Measurements from ENCODE around the gene GP9.

Gene GP9

DNA sequence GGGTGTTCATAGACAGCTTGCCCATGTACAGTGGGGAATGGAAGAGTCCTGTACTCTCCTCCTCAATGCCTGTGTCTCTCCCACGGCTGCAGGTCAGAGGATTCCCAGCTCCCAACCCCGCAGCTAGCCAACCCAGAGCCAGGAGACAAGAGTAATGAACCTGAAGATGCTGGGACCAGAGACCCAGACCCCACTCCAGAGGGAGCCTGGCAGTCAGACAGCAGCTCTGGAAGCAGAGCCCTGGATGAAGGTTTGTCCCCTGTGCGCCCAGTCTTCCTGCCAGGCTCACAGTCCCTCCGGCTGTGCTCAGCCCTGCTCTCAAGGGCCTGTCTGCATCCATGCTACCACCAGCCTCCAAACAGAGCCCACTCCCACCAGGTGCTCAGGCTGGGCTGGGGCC is 30.0 kb upstream of the GP9 start:
- DNase-seq = no peak

DNA sequence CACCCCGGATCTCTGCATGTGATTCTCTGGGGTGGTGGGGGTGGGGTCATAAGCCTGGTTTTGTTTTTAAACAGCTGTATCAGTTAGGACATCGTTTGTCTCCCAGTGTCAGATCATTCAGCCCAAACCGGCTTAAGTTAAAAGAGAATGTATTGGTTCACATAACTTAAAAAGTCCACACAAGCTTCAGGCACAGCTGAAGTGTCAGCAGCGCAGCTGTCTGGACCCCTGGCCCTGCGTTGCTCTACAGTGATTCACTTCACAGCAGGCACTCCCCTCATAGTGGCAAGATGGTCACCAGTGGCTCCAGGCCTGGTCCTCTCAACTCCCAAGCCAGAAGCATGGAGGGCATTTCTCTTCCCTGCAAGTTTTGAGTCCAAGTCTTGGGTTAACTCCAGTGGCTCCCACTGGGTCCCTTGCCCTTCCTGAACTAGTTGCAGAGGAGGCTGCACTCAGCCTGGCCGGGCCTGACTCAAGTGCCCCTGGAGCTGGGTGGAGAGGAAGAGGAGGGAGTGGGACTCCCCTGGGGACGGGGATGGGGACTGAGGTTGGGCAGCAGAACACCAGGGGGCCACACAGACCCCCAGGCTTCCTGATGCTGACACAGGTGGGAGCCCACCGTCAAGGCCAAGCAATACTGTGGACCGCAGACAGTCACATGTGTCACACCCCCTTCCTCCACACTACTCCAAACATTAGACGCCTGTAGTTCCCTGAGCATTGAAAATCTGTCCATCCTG is 28.9 kb upstream of the GP9 start:
- DNase-seq = no peak

DNA sequence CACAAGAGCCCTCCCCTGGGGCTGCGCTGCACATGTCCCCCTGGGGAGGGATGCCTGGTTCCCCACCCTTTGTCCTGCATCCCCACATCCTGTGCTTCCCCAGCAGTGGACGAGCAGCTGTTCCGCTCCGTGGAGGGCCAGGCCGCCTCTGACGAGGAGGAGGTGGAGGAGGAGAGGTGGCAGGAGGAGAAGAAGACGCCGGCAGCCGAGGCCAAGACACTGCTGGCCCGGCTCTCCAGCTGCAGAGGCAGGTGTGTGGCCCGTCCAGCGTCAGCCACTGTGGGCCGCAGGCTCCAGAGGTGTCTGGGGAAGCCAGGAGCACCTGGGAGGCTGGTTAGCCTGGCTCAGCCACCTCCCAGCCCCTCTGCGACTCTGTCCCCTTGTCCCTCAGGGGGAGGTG is 27.9 kb upstream of the GP9 start:
- DNase-seq = no peak

DNA sequence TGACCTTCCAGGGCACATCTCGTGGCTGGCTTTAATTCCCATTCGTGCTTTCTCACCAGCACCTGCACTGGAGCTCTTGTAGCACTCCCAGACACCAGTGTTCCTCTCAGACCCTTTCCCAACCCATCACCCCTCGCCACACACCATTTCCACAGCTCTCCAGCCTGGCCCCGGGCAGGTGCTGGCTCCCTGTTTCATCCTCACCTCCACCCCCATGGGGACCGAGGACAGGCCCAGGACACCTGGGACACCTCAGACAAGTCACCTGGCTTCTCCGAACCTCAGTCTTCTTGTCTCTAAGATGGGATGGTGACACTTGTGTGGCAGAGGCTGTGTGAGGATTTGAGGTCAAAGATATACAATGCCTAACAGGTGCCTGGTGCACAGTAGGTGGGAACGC is 27.4 kb upstream of the GP9 start:
- DNase-seq = no peak

DNA sequence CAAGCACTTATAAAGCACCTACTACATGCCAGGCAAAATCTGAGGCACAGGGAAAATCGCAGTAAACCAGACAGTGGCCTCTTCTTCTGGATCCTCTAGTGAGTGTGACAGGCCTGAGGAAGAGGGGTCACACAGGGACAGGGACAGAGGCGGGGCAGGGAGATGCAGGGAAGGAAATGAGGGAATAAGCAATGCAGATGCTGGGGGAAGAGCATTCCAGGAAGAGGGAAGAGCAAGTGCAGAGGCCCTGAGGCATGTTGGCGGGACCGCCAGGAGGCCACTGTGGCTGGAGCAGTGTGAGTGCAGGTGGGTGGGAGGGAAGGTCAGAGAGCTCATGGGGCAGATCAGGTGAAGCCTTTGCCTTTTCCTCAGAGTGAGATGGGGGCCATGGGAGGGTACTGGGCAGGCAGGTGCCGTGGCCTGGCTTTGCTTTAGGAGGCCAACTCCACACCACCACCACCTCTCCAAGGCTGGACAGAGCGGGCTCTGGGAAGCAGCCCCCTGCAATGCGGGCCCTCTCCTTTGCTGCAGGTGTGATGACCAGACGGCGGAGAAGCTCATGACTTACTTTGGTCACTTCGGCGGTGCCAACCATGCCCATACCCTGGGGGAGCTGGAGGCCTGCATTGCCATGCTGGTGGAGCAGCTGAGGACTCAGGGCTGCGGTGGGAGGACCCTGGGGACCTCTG is 26.8 kb upstream of the GP9 start:
- DNase-seq = no peak

DNA sequence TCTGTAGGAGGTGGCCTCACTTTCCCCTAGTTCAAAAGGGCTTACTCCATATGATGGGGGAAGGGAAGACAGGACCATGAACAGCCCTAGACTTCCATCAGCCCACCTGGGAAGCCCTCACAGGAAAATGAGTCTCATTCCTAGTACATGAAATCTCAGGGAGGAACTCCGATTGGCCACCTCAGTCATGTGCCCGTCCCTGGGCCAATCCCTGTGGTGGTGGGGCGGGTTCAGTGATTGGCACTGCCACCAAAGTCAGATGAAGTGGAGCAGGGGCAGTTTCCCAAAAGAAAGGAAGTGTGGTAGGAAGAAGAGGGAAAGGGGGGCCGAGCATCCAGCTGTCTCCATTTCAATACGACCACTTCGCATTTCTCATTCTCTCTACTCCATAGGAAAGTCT is 25.9 kb upstream of the GP9 start:
- no peak for DNase-seq

DNA sequence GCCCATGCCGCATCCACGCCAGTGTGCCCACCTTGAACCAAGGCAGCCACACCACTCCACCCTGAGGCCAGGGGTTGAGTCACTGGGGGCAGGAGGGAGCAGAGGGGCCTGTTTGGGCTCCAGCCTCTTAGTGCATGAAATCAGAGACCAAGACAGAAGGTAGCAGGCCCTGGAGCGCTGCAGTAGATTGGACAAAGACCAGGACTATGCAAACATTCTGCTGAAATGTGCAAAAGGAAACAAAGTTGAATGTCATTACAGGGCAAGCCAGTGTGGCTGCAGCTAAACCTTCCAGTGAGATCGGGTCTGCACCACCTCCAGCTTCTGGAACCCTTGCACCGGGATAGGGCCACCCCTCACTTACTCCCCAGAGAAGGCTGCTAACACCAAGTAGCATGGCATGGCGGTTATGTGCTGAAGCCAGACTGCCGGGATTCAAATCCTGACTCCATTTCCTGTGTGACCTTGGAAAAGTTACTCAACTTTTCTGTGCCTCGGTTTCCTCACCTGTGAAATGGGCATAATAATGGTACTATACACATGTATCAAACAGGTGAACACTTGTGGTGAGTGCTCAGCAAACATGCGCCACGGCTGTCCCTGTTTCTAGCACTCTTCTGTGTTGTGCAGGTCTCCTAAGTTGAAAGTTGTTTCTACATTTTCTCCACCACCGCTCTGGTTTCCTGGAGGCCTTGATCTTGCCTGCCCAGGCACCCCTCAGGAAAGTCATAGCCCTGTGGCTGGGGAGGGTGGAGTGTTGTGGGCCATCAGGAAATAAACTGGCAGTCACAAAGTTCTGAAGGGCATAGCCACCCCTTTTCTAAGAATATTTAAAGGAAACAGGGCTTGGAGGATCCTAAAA is 25.0 kb upstream of the GP9 start:
- DNase-seq = no peak

DNA sequence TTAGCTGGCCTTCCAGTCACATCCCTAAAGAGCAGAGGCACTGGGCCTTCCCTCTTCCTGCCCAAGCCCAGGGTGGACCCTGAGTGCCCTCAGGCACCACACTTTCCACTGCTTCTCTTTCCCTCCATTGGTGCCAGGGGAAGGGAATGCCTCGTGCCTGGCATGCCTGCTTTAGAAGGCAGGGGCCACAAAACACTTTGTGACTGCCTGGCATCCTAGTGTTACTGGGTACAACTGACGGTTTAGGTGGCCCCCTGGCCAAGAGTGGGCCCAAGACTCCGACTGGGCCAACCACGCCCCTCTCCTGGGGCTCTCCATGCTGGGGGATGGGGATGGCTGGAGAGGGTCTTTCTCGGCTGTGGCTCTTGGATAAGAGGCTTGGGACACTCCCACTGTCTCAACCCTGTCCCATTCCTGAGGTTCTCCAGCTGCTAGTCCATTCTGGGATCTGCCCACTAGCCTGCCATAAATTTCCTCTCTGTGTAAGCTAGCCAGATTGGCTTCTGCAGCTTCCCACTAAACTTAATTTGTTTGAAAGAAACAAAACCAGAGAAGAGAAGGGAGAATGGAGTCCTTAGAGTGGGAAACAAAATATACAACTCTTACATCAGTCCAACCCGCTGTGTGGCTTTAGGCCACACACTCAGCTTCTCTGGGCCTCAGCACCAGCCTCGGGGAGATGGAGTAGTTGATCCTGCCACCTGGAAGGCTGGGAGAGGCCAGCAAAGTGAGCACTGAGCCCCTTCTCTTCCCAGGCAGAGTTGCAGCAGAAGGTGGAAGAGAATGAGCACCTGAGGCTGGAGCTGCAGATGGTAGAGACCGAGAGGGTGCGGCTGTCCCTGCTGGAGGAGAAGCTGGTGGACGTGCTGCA is 24.1 kb upstream of the GP9 start:
- no peak for DNase-seq

DNA sequence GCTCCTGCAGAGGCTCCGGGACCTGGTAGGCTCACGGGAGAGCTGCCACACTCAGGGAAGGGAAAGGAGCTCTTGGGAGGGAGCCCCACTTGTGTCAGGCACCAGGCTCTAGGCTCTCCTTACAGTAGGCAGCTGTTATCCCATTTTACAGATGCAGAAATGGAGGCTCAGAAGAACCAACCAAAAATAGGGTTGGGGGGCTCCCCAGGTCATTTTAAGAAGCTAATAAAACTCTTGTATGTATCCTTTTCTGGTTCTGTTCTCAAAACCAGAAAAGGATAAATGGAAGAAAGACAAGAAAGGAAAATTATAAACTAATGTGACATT is 23.5 kb upstream of the GP9 start:
- no peak for DNase-seq

DNA sequence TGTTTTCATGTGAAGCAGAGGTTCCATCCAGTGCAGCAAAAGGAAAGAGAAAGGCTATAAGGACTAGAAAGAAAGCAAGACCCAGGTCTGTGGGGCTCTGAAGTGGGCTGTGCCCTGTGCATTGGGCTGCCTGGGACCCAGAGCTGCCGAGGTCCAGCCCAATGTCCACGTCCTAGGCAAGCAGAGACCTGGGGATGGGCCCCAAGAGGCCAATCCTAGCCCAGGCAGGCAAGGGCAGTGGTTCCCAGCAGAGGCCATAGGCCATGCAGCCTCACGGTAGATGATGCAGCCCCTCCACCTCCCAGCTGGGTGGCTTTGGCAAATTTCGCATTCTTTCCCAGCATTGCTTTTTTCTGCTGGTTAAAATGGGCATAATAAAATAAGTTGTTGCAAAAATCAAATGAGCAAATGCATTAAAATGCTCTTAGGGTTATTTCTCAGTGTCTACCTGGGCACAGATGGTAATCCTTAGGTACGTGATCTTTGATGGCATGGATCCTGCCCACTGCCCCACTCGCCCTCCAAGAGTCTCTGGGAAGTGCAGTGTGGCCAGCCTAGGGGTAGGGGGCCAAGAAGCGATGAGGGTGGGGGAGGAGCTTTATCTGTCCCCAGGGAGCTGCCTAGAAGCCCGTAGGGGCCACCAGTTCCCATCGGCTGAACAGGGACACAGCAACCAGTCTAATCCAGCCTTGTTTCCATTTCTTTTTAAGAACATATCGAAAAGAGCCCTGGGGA is 22.3 kb upstream of the GP9 start:
- DNase-seq = no peak

DNA sequence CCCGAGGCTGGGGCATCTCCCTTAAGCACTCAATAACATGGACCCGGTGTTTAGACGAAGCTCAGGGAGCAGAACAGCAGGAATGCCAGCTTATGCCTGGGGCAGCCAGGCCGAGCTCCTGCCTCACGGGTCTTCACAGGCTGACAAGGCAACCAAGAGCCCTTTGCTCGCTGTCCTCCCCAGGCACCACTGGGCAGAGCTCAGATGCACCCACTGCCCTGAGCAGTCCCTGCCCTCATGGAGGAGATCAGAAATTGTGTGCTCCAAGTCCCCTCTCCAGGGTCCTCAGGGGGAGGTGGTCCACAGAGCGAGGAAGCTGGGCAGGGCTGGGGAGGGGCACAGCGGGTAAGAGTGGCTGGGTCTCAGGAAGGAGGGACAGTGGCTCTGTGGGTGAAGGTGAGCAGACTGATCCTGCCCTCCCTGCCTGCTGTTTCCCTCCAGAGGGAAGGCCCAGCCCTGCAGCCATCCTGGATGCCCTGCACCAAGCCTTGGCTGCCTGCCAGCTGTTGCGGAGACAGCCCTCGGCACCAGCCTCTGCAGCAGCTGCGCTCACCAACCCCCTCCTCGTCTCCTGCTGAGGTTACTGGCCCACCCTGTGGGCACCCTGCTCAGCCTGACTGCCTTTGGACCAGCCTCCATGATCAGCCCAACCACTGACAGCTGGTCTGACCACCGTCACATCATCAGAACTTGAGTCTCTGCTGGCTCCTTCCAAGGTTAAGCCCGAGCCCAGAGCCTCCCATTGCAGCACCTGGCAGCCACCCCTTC is 21.1 kb upstream of the GP9 start:
- no peak for DNase-seq

DNA sequence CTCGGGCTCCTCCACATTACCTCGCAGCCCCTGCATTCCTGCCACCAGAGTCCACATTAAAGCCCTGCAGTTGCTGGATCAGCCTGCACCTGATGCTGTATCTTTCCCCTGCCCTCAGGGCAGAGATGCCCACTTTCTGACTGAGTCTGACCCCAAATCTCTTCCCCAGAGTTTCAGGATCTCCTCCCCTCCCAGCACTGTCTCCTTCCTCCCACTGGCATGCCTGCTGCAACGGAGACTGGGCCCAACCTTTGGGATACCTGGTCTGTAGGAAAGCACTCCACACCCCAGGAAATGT is 20.6 kb upstream of the GP9 start:
- DNase-seq = no peak

DNA sequence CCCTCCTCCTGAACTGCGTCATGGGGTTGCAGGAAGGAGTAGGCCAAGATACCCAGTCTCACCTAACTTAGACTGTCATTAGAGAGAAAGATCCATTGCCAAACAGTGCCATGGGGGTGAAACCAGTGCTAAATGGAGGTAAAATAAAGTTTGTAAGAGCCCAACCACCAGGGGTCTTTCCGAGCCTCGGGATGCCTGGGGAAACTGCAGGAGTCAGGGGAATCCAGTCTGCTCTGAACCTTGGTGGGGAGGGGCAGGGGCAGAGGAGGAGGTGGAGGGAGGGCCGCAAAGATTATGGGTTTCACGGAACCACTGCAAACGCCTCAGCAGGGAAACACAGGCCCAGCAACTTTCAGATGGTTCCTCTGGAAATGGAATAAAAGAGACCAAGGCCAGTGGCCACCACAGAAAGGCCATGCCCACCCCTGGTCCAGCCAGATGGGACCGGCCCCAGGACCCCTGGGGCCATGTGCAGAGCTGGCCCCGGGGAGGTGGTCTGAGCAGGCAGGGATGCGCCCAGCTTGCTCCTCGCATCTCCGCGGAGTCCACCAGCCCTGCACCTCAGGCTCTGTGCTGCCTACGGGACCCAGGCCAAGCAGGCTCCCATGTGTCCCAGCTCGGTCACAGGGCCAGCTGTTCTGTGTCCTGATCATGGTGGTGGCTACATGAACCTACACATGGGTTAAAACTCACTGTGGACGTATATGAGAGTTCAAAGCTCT is 19.8 kb upstream of the GP9 start:
- DNase-seq = no peak

DNA sequence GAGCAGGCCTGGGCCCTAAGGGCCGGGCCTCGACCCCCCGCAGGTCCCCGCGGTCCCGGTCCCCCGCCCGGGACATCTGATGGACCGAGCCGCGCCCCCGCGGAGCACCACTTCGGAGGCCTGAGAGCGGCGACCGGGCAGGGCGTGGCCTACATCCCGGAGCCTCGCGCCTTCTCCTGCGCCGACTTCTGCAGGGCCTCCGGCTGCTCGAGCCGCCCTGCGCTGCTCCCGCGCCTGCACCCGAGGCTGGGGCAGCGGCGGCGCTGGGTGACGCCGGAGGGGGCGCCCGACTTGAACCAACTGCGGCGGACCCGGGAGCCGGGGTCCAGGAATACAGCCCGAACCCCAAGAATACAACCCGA is 14.9 kb upstream of the GP9 start:
- DNase-seq = no peak

DNA sequence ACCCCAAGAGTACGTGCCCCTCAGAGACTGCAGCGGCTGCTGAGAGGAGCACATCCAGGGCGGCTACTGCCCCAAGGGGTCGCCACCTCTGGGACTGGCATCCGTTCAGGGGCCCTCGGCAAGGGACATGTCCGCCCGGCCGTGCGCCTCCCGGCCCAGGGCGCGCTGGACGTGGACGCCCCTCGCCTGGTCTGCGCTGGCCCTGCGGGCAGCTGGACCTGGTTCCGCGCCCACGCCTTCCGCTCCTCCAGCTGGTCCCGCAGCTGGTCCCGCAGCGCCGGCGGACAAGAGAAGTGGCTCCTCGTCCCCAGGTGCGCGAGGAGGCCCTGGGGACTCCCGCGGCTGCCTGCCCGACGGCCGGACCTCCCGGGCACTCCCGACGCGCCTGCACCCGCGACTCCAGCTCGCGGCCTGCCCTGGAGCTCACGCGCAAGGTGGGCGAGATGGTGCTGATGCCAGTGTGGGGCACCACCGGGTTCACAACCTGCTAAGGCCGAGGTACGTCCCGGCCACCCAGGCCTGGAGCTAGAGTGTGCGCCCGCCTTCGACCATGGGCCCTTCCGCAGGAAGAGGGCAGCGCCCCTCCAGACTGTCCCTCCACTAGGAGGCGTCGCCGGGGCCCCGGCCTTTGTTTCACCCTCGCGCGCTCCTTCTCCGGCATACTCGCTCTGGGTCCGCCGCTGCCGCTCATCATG is 14.4 kb upstream of the GP9 start:
- no peak for DNase-seq

DNA sequence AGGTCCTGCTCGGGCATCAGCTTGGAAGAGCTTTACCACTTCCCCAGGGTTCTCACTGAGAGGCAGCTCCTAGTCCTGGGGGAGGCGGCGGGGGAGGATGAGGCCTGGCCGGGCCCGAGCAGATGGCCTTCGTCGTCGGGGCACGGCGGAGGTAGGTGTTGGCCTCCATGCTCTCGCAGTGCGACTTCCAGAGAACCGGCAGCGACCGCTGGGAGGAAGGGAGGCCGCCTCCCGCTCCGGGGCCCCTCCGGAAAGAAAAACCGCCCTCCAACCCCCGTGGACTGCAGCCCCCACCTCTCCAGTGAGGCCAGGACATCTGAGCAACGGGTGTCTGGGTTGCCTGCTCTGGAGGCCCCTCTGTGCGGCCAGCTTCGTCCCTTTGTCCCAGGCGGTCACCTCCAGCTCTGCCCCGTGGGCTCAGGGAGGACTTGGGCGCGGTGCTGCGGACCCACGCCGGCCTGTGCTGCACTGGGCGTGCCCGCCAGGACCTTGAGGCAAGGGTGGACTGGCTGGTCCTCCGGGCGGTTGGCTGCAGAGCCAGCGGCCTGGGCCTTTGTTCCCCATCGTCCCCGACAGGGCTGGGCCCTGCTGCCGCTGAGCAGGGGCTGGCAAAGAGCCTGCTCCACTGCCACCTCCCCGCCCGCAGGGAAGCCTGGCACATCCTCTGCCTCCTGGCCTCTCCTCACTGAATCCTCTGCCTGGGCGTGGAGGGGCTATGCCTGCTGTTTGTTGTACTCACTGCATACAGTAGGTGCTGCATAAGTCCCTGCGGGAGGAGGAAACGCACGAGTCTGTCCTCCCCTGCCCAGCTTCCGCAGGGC is 13.6 kb upstream of the GP9 start:
- DNase-seq = no peak

DNA sequence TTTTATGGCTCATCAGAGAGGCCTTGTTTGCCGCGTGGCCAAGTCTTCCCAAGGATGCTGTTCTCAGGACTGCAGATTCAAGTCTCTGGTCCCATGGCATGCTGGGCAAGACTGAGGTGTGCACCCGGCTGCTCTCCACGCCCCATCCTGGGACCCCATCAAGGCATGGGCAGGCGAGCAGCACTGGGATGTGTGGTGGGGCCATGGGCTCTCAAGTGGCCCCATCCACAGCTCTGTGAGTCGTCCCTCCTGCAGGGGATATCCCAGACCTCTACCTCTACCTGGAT is 13.1 kb upstream of the GP9 start:
- DNase-seq = no peak

DNA sequence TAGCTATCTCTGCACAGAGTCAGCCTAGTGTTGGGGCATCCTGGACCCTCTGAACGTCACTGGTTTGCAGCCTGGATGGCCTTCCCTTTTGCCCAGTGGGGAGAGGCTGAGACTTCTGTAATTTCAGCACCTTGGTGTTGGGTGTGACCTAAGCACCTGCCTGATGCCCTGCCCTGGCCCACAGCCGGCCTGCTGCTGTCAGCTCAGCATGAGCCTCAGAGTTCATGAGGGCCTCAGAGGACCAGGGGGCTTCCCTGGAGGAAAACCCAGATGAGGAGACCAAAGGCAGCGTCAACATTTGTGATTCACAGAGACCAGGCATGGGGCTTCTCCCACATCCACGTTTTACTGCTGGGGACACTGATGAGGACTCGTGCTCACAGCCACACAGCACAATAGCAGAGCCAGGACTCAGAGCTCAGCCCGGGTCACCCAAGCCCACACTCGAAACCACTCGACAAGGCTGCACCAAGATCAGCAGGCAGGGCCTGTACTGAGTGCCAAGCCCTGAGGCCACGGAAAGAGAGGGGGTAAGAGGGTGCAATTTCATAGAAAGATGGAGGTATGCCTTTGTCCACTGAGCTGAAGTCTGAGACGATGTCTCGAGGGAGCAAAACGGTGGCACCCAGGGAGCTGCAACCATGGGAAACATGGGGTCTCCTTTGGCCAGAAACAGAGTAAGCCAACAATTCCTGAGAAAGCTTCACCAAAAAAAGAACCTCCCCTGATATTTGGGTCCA is 9.9 kb upstream of the GP9 start:
- DNase-seq = no peak

DNA sequence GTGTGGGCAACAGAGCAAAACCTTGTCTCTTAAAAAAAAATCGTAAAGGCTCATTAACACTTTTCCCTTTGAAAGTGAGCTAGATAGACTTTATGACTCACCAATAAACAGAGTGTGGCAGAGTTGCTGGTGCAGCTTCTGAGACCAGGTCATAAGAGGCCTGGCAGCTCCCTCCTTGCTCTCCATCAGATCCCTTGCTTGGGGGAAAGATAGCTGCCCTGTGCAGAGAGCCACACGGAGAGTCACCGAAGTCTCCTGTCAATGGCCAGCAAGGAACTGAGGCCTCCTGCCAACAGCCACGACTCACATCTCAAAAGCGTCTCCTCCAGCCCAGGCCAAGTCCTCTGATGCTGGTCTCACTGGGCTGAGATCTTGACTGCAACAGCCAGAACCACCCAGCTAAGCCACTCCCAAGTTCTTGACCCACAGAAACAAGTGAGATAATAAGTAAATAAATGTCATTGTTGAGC is 8.7 kb upstream of the GP9 start:
- DNase-seq = no peak
